HG03066 (cell line): ENCODE measurements around the gene SPC24.
A peak's percentile ranks its signal among the peaks of the same experiment; 100 is the strongest.

ENCODE experiments used
- ATAC-seq: cut with Tn5 transposase; IDR thresholded peaks from one replicate; pipeline ENCODE4 v1.9.1; 2021; ENCODE audit warnings: low read depth; ENCODE audit not compliant: unreplicated experiment

Gene SPC24, protein sequence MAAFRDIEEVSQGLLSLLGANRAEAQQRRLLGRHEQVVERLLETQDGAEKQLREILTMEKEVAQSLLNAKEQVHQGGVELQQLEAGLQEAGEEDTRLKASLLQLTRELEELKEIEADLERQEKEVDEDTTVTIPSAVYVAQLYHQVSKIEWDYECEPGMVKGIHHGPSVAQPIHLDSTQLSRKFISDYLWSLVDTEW

DNA sequence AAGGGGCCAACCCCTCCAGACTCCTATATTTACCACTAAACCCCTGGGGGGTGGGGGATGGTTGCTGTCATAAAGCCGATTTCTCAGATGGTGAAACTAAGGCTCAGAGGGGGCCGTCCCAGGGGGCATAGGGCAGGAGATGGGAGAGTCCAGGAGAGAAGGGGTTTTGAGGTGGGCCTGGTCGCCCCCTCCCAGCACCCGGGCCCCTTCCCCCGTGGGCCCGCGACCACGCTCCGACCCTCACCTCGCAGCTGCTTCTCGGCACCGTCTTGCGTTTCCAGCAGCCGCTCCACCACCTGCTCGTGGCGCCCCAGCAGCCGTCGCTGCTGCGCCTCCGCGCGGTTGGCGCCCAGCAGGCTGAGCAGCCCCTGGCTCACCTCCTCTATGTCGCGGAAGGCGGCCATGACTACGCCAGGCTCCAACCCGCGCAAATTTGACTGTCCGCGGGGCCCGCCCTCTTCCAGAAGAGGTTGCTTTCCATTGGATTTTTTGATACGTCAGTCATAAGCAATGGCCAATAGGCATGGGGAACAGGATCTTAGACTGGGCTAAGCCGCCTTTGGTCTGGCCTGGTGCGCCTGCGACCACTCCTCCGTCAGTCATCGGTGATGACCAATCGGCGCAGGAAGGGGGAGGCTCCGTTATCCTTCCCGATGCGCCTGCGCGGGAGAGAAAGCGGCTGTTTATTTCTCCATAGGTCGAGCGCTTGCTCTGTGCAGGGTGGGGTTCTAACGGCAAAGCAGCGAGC lies at the start of gene SPC24:
Gene SPC24 (minus strand): TSS at position 410 of the 748 bp plus-strand sequence. CDS start 6 bp downstream, at position 404.
- ATAC-seq, result peak; percentile 95

DNA sequence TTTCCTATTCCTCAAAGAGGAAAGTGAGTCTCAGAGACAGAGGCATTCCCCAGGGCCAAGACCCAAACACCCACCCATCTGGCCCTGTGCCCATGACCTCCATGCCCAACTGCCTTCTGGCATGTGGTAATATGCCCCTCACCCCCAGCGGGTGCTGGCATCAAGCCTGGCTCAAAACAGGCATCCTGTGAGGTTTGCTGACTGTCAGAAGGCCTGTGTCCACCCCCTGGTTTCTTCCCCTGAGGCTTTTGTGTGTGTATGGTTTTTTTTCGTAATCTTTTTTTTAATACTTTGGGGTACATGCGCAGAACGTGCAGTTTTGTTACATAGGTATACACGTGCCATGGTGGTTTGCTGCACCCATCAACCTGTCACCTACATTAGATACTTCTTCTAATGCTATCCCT lies 49.4 kb upstream of the SPC24 start:
- no peak for ATAC-seq

DNA sequence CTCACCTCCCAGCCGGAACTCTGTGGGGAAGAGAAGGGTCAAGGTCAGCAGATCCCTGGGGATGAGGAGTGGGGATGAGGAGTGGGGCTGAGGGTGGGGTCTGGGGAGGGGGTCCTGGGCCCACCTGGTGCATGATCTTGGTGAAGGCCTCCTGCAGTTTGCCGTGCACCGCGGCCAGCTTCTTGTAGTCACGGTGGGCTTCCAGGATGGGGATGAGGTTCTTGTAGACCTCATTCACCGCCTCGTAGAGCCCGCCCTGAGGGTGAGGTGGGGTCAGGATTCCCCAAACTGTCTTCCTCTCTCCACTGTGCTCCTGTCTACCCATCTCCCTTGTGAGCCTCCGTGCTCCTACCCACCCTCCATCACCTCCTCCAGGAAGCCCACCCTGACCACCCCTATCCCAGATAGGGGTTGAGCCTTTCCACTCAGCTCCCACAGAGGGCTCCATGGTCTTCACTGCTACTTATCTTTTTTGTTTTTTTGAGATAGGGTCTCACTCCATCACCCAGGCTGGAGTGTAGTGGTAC lies 48.6 kb upstream of the SPC24 start:
- ATAC-seq, result no peak

DNA sequence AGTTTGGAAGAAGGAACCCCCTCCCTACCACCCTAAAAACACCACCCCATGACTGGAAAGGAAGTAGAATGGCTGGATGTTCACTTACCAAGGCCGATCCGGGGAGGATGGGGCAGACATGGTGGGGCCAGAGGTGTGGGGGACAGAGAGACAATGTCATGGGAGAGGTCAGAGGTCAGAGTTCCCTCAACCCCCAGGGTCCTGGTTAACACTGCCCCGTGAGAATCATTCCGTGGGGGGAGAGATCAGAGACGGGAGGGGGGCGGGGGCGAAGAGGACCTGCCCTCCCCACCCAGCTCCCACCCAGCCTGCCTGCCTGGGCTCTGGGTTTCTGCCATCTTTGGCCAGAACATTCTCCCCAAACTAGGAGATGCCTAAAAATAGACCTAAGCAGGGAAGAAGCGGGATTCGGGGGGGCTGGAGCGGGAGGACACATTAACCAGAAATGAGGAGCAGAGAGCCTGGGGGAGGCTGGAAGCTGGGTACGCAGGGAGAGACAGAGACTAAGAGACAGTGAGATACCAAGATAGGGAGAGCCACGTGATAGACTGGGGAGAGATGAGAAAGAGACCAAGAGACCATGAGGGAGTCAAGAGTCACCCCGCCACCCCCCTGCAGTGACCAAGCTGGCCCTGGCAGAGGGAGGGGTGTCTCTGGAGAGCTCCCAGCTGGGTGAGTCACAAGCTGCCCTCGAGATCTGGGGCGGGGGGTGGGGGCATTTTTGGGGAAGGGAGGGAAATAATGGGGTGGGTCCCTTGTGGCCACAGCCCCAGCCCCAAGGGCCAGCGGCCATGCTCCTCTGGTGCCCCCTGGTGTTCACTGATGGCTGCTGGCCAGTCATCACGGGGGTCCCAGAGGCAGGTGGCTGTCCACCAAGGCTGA lies 47.9 kb upstream of the SPC24 start:
- ATAC-seq, result no peak

DNA sequence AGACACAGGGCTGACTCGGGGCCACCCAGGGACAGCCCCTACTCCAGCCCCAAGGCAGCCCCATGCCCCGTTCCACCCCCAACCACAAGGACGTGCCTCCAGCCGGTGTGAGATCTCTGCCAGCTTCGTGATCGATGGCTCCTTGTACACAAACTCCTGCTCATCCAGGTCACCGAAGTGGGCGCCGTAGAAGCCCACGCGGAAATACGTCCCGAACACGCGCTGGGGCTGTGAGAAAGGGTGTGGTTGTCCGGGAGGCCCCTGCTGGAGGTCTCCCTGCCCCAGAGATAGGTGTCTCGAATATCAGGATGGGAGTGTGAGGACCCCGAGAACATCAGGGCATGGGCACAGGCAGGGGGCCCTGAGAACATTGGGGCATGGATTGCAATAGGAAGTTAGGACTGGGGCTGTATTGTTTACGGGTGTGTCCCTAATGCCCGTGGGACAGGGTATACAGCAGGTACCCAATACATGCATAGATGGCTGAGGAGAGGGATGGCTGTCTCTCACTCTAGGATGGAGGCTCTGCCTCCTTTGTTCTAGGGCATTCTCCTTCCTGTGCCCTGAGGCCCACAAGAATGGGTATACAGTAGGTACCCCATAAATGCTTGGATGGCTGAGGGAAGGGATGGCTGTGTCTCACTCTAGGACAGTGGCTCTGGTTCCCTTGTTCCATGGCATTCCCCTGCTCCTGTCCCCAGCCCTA lies 47.1 kb upstream of the SPC24 start:
- ATAC-seq, result no peak

DNA sequence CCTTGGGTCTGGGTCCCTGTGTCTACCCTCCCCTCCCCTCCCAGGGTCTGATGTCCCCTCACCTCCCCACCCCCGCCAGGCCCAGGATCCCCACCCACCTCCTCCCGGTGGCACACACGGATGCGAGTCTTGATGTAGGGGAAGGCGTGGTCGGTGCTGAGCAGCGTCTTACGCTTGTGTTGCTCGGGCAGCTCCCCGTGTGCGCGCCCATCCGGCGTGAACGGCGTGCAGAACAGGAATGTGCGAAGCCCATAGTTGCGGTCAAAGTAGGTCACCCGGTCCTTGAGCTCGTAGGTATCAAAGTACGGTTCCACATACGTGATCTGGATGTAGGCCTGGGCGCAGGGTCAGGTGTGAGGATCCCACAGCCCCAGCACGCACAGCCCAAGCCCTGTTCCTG lies 46.2 kb upstream of the SPC24 start:
- no peak for ATAC-seq

DNA sequence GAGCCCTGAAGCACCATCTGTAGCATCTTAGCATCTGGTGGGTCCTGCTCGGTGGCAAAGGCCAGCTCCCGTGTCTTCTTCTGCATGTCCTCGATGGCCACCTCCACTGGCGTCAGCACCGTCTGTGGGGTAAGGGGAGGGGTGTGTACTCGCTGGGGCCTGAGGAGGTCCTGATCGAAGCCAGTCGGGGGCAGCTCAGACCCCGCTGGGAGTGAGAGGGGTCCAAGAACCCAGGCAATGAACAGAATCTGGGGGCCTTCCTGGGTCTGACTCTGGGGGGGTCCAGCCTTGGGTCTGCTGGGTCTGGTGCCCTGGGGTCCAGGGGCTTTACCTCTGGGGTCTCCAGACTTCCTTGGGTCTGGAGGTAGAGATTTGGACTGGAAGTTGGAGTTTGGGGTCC lies 45.3 kb upstream of the SPC24 start:
- no peak for ATAC-seq

DNA sequence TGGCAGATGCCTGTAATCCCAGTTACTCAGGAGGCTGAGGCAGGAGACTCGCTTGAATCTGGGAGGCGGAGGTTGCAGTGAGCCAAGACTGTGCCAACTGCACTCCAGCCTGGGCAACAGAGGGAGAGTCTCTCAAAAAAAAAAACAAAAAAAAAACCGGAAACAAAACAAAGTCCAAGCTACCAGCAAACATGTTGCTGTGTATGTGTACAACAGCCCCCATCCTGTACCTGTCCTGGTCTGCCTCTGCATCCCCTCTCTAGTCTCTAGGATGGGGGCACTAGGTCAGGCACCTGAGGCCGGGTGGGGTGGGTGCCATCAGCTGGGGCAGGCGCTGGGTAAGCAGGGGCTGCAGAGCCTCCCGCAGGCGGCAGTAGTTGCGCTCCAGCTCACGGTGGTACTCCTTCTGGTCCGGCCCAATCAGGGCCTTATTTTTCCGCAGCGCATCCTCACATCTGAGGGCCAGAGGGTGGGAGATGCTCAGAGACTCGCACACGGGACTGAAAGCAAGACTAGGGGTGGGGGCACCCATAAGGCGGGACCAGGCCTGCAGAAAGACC lies 44.5 kb upstream of the SPC24 start:
- no peak for ATAC-seq

DNA sequence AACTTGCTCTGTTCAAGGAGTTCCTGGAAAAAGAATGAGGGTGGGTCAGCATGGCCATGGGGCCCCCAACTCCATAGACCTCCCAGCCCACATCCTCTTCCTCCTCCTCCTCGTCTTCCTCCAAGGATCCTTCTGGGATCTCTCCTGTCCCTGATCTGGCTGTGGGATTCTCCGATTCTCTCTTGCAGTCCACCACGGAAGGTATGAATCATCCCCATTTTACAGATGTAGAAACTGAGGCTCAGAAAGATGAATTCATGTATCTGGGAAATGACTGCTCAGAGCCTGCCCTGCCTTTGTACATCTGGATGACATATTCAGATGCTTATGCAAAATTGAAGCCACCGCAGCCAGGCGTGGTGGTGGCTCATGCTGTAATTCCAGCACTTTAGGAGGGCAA lies 43.9 kb upstream of the SPC24 start:
- no peak for ATAC-seq

DNA sequence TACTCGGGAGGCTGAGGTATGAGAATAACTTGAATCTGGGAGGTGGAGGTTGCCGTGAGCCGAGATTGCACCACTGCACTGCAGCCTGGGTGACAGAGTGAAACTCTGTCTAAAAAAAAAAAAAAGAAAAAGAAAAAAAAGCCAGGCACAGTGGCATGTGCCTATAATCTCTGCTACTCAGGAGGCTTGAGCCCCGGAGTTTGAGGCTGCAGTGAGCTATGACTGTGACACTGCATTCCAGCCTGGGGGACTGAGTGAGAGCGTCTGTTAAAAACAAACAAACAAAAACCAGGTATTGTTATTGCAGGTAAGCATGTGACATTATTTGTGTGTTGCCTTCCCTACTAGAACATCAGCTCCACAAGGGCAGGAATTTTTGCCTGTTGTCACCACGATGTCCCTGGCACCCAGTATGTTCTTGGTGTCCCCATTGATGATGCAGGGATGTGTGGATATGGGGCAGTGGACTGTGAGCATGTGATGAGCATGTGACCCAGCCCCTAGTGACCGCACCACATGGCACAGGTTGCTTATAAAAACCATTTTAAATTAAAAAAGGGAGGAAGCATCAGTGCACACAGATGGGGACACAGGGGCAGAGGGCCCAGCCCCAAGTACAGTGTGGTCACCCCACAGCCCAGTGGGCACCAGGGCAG lies 43.3 kb upstream of the SPC24 start:
- no peak for ATAC-seq

DNA sequence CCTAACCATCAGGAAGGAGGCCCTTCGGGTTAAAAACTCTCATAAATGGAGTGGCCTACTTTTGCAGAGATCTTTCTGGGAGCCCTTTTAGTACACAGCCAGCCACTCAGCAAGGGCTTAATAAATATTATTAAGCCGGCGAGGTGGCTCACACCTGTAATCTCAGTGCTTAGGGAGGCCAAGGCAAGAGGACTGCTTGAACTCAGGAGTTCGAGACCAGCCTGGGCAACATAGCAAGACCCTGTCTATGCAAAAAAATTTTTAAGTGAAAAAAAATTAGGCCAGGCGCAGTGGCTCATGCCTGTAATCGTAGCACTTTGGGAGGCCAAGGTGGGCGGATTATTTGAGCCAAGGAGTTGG lies 42.6 kb upstream of the SPC24 start:
- ATAC-seq, result no peak

DNA sequence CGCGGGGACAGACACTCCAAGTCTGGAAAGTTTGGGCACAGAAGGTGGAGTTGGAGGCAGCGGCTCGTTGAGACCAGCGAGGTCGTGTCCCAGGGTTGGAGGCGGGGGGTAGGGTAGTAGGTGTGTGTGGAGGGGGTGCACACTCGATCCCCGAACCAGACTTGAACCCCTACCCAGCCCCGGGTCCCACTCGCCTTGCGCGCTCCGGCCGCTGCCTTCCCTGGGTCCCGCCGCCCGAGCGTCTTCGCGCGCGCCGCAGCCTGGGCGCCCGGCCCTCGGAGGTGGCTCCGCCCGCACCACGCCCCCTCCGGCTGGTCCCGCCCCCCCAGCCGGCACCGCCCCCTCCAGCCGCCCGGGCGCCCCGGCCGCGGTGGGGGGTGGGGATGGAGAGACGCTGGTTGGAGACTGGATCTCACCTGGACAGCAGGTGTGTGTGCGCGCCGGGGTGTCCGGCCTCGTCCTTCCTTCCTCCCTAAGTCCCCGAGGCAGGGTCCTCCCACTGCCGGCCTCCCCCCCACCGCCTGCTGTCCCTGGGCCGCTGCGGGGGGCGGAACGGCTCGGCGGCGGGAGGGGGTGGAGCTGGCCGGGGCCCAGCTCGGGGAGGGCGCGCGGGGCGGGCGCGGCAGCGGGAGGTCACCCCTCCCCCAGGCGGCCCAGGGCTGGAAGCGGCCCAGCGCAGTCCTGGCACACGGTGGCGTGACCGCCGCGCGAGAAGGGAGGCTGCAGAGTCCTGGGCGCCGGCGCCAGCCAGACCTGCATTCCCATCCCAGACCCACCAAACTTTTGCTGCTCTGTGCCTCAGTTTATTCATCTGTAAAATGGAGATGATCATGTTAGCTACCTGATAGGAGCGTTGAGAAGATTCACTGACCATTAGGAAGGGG lies 42.0 kb upstream of the SPC24 start, which contains the start of gene KANK2:
Gene KANK2 (minus strand): TSS at position 255 of the 884 bp plus-strand sequence. CDS start 3,034 bp downstream, outside the sequence.
- peak; percentile 56 for ATAC-seq

DNA sequence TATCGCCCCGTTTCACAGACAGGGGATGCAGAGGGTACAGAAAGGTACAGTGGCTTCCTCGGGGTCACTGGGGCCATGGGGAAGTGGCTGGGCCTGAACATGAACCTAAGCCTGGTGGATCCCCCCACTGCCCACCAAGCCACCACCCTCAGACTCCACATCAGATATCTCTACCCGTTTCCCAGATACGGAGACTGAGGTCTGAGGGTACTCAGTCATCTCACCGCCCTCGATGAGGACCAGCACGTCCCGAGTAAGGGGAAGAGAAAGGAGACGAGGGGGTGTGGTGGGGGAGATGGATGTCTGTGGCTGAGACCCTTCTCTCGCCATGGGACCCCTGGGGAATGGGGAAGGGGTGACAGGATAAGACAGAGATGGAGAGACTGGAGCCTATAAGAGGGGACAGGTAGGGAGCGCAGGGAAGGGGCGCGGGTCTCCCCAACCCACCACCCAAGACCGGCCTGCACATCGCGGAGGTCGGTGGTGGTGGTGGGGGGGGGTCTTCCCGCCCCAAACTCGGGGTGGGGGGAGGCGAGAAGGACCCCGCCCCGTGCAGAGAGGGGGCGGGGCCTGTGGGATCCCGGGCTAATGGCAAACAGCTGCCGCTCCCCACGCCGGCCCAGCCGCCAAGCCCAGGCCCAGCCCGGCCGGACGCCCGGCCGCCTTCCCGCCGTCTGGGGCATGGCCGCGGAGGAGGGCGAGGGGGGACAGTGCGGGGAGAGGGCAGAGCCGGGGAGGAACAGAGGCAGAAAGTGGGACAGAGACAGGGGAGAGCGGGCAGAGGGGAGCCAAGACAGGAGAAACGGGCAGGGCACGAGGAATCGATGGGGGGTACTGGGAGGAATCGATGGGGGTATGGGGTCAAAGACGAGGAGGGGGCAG lies 41.1 kb upstream of the SPC24 start:
- no peak for ATAC-seq

DNA sequence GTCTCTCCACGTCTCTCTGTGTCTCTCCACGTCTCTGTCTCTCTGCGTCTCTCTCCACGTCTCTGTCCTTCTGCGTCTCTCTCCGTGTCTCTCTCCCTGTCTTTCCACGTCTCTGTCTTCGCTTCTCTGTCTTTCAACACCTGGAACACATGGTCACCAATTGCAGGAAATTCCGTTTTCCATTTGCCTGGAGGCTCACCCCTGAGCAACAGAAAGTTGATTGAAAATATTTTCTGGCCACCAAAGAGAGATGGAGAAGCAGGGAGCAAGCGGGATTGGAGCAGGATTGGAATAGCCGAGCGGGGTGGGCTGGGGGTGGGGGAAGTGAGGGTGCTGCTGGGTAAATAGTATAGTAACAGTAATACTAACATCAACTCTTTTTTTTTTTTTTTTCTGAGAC lies 40.1 kb upstream of the SPC24 start:
- no peak for ATAC-seq

DNA sequence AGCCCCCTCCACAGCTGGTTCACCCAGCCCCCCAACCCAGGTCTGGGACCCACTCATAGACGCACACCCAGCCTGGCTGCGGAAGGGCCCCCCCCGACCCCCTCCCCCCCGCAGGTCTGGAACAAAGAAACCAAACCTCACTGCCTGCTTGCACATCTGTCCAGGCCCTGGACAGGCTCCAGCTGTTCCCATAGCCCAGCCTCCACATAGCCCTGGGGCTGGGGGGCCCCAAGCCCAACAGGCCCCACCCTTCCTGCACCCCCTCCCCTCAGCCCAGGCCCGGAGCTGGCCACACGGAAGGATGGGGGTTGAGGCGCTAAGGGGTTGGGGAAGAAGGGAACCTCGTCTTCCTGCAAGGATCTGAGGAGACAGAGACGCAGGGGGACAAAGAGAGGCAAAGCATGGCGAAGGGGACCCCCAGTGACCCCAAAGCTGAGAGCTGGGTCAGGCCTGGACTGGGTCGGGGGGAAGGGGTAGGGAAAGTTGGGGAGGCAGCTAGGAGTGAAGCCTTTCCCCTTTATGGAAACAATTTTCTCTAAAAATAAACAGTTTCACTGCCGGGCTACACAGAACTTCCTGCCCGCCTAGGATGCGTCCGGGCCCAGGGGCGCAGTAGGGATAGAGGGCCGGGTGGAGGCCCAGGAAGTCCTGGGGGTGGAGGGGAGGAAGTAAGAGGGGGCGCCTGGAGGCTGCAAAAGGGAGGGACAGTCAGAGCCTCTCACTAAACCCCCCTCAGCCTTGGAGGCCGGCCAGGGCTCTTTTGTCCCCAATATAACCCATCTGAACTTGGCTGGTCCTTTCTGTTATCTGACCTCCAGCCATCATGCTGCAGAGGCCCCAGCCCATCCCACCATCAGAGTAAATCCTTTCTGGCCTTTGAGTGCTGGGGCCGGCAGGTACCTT lies 39.3 kb upstream of the SPC24 start:
- ATAC-seq, result no peak

DNA sequence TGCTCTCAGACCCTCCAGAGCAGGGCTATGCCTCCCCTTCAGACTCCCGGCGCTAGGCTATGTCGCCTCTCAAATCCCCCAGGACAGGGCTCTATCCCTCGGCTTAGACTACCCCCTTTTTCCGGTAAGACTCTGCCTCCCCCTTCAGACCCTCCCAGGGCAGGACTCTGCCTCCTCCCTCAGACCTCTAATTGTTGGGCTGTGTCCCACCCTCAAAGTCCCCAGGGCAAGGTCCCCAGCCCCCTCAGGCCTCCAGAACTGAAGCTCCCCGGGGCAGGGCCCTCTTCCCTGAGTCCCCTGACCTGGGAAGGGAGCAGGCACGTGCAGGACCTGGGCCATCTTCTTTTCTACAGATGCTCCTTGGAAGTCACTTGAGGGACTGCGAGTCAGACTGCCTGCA lies 38.6 kb upstream of the SPC24 start:
- ATAC-seq, result no peak
